CD4-positive, alpha-beta T cell treated with Interleukin-4 for 1 hour (primary cell): ENCODE measurements around the gene CCNL2.
"Not testable (repeated sequence)": the region's sequence is repeated elsewhere in the genome, so short reads cannot be mapped to it uniquely, and the experiment has no call there.

Source experiments
- DNase-seq, 2 donors: peaks; one replicate each; pipeline ENCODE4 v3.0.0-alpha.2; 2020 to 2022

The CCNL2 gene

DNA sequence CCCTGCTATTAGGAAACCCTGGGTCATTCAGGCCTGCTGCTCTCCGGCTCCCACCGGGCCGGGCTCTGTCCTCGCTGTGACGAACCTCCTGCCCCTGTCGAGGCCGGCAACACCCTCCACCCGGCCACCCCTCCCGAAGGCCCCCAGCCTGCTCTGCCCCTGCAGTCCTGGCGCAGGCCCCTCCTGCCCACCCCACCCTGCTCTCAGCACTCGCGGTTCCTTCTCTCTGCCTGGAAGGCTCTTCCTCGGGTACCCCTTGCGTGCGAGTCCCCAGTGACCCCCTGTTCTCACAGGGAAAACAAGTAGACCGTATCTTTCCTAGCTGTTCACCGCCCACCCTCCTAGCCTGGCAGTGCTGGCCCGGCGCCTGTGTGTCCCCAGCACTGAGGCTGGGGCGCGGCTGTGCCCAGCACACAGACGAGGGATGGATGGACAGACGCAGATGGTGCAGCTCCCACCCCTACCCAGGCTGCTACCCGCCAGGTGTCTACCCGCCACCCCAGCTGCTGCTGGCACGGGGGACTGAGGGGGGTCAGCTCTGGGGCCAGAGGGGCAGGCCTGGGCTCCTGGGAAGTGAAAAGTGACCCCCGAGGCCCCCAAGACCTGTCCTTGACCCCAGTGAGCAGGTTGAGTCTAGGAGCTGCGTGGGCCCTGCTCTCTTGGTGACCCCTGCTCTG is 33.3 kb upstream of the CCNL2 start:
- DNase-seq: no peak

GRCh38 chr1:1431845-1432273 is 32.7 kb upstream of the CCNL2 start:
- no peak for DNase-seq

- no peak for DNase-seq
Observed at GRCh38 chr1:1430992-1431844, 32.1 kb upstream of the CCNL2 start.

DNA sequence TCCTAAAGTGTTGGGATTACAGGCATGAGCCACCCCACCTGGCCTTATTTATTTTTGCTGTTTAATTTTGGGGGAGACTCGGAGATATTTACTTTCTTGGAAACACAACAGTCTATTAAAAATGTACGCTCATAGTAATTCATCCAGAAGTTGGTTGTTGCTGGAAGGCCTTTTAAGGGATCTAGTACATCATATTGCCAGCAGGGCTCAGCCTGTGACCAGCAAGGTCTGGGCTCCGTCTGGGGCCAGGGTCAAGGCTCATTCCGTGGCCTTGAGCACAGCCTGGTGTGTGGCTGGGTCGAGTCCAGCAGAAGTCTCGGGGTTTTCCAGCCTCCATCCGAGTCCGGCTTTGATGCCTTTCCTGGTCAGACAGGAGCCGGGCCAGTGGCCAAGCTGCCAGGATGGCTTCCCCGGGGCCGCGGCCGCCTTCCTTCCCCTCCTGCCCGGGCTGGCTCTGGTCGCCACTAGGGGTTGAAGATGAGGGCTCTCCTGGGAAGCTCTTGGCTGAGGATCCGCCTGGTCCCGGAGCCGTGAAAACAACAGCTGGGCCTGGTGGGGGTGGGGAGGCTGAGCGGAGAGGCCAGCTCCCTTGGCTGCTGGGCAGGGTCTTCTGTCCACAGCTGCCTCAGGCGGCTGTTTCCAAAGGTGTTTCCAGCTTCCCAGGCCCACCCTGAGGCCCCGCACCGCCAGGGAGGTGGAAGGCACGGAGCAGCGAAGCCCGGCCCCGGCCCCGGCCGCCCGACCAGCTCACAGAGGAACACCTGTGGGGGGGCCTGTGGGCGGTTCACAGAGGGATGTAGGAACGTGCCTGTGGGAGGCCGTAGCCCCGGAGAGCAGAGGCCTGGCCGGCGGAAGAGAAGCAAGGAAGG is 31.2 kb upstream of the CCNL2 start:
- no peak for DNase-seq

DNA sequence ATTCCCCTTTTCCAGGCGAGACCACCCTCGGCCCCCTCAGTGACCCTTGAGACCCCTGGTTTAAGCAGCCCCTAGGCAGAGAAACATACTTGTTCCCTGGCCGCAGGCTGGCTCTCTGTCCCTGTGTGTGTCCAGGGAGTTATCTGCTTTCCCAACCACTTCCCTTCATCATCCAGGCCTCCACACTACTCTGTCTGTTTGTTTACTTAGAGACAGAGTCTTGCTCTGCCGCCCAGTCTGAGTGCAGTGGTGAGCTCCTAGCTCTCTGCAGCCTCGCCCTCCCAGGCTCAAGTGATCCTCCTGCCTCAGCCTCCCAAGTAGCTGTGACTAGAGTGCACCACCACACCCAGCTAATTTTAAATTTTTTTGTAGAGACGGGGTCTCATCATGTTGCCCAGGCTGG is 30.5 kb upstream of the CCNL2 start:
- DNase-seq: no peak

DNA sequence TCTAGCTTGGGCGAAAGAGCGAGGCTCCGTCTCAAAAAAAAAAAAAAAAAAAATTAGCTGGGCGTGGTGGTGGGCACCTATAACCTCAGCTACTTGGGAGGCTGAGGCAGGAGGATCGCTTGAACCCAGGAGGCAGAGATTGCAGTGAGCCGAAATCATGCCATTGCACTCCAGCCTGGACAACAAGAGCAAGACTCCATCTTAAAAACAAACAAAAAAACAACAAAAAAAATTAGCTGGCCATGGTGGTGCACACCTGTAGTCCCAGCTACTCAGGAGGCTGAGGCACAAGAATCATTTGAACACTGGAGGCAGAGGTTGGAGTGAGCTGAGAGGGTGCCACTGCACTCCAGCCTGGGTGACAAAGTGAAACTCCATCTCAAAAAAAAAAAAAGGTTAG is 29.8 kb upstream of the CCNL2 start:
- not testable (repeated sequence) for DNase-seq

DNA sequence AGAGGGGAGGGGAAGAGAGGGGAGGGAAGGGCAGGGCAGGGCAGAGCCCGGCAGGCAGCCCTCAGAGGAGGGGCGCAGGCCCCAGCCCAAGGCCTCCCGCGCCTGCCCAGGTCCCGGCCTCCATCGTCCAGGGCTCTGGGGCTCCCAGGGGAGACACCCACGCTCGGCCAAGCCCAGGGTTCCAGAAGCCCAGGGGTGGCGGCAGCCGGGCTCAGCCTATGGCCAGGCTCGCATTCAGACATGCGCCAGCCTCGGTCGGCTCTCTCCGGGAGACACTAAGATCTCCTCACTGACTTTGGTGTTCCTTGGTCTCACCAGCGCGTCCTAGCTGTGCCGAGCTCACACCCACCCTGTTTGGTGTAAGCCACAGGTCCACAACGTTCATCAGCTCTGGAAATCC is 29.0 kb upstream of the CCNL2 start:
- DNase-seq: no peak

- no peak for DNase-seq
Observed at GRCh38 chr1:1427820-1428148, 28.6 kb upstream of the CCNL2 start.

DNA sequence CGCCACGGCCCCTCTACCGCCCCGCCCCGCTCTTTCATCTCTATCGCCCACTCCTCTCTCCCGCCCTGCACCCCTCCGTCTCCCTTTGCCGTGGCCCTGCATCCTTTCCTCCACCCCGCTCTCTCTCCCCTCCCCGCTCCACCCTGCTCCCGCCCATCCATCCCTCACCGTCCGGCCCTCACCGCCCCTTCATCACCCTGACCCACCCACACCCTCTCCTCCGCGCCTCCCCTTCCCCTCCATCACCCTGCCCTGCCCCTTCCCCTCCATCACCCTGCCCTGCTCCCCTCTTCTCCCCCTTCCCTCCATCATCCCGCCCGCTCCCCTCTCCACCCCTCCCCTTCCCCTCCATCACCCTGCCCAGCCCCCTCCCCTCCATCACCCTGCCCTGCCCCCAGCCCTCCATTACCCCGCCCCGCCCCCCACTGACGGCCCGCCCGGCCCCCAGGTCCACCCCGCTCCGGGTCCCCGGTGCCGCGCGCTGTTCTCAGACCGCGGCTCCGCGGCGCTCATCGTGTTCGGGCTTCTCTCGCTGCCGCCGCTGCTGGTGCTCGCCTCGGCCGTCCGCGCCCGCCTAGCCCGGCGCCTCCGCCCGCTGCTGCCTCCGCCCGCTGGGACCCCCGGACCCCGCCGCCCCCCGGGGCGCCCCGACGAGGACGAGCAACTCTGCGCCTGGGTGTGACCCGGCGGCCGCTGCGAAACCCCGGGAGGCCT is 28.1 kb upstream of the CCNL2 start:
- no peak for DNase-seq

- DNase-seq: no peak
Observed at GRCh38 chr1:1426496-1427105, 27.5 kb upstream of the CCNL2 start.

- DNase-seq: no peak
Observed at GRCh38 chr1:1425753-1426495, 26.8 kb upstream of the CCNL2 start.

- no peak for DNase-seq
Observed at GRCh38 chr1:1425426-1425752, 26.3 kb upstream of the CCNL2 start.

- no peak for DNase-seq
Observed at GRCh38 chr1:1424707-1425106, 25.6 kb upstream of the CCNL2 start.

DNA sequence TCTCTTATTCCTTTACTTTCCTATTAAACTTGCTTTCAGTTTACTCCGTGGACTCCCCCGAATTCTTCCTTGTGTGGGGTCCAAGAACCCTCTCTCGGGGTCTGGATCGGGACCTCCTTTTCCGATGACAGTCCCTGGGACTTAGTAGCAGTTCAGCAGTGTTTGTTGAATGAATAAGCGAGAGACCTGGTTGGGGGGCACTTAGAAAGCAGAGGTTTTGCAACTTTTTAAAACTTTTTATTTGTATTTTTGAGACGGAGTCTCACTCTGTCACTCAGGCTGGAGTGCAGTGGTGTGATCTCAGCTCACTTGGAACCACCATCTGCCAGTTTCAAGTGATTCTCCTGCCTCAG is 24.1 kb upstream of the CCNL2 start:
- no peak for DNase-seq

DNA sequence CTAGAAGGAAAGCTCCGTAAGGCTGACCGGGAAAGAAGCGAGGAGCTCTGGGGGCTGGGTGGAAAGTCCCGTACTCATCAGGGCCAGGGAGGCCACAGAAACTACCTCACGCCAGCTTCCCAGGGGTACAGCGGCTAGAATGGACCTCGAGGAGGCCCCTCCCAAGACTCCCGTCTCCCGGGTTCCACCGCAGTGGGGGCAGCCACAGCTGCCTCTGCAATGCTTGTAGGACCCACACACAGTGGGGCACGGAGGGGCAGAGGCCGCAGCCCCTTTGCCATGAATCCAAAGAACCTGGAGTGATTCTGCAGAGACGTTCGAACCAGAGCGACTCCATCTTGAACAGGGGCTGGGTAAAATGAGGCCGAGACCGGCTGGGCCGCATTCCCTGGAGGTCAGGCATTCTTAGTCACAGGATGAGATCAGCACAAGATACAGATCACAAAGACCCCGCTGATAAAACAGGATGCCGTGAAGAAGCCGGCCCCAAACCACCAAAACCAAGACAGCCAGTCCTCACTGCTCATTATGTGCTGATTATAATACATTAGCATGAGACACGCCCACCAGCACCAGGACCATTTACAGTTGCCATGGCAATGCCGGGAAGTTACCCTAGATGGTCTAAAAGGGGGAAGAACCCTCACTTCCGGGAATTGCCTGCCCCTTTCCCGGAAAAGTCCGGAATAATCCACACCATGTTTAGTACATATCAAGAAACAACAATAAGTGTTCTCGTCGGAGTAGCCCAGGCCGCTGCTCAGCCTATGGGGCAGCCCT is 23.5 kb upstream of the CCNL2 start:
- DNase-seq: no peak

DNA sequence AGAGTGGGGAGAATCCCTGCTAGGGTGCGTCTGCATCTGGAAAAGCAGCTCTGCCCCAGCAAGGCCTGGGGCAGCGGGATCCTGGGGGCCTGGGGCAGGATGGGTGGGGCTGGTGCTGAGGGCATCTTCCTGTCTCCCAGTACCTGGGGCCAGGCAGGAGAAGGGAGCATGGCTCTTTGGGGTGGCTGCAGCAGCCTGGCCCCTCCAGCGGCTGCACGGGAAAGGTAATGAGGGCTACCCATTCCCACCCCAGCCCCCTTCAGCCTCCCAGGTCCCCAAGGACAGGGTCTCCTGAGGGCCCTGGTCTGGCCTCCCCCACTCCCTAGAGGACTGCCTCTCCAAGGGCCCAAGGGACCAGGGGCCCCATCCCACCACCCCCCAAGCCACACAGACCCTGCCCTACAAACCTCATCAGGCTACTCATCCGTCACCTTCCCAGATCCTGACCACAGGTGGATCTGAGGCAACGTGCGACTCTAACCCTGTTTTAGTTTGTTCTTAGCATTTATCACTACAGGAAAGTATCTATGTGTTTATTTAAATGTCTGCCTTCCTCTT is 22.9 kb upstream of the CCNL2 start:
- DNase-seq: no peak

- DNase-seq: no peak
Observed at GRCh38 chr1:1421147-1421906, 22.2 kb upstream of the CCNL2 start, which contains the start of gene ANKRD65. Gene ANKRD65, minus strand, starts transcription at chr1:1421276. Its CDS starts 271 bp downstream, at chr1:1421005.

GRCh38 chr1:1420654-1421141 is 21.6 kb upstream of the CCNL2 start:
- no peak for DNase-seq

DNA sequence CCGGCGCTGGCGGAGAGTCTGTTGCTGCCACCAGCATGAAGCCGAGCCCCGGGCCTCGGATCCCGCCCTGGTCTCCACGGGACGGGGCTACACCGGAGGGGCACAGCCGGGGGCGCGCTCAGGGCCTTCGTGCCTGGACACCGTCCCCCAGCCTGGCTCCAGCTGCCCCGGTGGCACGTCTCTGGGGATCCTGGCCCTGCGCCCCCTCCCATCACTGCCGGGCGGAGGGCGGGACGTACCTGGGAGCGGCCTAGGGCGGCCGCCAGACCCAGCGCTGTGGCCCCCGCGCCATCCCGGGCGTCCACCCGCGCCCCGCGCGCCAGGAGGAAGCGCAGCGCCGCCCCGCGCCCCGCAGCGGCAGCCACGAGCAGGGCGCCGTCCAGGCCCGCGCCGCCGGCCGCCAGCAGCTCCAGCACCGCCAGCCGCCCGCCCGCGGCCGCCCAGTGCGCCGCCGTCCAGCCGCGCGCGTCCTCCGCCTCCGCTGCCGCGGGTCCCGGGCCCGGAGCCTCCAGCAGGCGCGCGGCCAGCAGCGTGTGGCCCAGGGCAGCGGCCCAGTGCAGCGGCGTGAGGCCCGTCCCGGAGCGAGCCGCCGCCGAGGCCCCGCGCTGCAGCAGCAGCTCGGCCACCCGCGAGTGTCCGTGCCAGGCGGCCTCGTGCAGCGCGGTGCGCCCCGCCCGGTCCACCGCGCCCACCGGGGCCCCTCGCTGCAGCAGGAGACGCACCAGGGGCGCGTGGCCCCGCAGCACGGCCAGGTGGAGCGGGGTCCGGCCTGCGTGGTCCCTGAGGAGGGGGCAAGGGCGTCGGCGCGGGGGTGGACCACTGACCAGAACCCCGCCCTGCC is 20.9 kb upstream of the CCNL2 start:
- DNase-seq: no peak
